RKO (cell line): ENCODE results near the gene BCKDHA.

Source experiments
- DNase-seq: peaks from one replicate; pipeline ENCODE4 v3.0.0-alpha.2; 2016; ENCODE audit warnings: low spot score

Gene BCKDHA

GRCh38 chr19:41397086-41398049, at the start of gene BCKDHA, which contains the start of gene EXOSC5:
Gene BCKDHA, plus strand, starts transcription at chr19:41397818. Its CDS starts 10 bp downstream, at chr19:41397828.
Gene EXOSC5, minus strand, starts transcription at chr19:41397359. Its CDS starts 31 bp downstream, at chr19:41397328.
- DNase-seq = peak; percentile 100

DNA sequence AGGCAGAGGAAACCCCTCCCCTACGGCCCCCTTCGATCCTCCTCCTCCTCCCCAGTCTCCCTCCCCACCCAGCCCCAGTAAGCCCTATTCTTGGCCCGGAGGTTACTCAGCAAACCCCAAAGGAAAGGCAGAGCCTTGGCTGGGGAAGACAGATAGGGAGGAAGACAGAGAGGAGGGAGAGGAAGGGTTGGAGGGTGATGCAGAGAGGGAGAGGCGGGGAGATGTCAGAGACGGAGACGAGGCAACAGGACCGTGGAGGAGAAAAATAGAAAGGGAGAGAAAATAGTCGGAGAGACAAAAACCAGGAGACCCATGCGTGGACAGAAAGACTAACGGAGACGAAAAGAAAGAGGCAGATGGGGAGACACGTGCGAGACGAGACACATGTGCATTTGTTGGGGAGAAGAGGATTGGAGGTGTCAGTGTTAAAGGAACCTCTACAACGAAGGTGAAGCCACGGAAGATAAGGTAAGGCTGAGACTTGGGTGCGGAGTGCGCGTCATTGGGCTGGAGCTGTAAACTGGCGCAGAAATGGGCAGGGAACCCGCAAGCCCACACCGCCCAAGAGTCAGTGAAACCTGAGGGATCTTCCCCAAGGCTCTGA, 46.8 kb upstream of the BCKDHA start:
- DNase-seq = no peak

- peak; percentile 49 for DNase-seq
Measured at GRCh38 chr19:41351339-41352245, 46.0 kb upstream of the BCKDHA start.

DNA sequence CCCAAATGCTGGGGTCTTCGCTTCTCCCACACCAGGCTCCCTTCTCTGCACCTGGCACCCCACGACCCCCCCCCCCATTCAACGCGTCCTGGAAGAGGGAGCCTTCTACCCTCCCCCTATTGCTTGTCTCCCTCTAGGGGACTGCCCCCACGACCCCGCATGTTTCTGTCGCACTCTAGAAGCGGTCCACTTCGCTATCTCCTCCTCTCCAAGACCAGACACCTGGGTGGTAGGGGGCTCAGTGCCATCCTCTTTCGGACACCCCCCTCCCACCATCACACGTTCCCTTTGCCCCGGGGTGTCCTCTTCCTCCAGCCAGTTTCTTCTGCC, 45.4 kb upstream of the BCKDHA start:
- no peak for DNase-seq

DNA sequence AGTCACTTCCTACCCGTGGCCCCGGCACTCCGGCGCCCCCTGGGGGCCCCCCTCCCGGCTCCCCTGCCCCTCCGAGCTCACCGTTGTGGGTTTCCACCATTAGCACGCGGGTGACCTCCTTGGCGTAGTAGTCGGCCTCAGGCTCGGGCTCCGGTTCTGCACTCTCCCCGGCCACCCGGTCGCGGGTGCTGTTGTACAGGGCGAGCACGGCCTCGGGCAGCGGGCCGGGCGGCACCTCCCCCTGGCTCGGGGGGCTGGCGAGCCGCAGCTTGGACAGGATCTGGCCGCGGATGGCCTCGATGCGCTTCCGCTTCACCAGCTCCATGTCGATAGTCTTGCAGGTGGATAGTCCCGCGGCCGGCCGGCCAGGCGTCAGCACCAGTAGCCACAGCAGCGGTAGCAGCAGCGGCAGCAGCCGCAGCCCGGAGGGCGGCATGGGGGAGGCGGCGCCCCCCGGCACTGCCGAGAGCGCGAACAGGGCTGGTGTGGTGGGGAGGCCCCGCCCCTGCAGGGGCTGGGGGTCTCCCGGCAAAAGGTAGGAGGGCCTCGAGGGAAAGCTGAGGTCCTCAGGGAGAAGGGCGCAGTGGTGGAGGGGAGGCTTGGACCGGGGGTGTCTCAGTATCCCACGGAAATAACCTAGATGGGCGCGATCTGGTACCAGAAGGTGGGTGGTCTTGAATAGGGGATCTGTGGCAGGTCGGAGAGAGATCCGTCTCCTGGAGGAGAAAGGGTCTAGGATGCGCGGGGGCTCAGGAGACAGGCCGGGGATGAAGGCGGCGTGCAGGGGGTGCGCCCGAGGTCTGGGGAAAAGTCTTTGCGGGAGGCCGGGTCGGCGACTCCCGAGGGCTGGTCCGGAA, 44.8 kb upstream of the BCKDHA start:
- peak; percentile 75 for DNase-seq

DNA sequence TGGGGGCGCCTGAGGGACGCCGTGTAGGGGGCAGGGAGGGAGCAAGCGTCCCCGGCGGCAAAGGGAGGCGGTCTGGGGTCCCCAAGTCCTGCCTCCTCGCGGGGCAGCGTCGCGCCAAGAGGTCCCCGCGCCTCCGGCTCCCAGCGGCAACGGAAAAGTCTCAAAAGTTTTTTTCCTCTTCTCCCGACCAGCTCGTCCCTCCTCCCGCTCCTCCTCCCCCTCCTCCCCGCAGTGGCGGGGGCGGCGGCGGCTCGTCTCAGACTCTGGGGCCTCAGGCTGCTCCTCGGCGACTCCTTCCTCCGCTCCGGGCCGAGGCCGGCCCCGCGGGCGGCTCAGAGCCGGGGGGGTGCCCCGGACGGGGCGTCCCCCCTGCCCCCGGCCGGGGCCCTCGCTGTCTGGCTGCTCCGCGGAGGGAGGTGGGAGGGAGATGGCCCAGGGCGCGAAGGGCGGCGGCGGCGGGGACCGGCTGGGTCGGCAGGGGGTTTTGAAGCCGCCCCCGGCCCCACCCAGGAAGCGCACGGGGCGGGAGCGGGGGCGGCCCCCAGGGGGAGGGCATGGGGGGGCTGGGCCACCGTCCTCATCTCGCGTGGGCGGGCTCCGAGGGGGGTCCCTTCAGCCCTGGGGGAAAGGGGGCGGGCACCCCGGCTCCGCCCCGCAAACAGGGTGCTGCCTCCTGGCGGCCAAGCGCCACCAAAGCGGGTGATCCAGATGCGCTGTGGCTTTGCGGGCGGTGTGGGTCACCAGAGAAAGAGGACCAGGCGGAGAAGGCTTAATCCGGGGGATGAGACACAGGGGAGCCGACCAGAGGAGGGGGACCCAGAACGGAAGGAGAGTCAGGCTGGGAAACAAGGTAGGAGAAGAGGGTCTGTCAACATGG, 43.9 kb upstream of the BCKDHA start, which contains the start of gene TGFB1:
Gene TGFB1, minus strand, starts transcription at position 457 of the 877 bp plus-strand sequence. CDS start 878 bp downstream, outside the sequence.
- DNase-seq = peak; percentile 87

- no peak for DNase-seq
Measured at GRCh38 chr19:41354343-41354953, 43.2 kb upstream of the BCKDHA start.

GRCh38 chr19:41355035-41355434, 42.6 kb upstream of the BCKDHA start:
- DNase-seq = no peak

DNA sequence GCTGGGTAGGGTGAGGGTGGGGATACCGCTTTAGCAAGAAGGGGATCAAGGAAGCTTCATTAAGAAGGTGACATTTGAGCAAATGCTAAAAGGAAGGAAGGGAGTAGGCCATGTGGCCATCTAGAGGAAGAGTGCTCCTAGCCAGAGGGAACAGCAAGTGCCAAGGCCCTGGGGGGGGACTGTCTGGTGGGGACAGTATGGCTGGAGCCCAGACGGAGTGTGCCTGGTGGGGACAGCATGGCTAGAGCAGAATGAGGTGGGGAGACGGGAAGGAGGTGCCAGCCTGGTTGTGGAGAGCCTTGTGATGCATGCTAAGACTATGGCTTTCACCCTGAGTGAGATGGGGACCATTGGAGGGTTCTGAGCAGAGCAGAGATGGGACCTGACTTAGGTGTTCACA, 41.8 kb upstream of the BCKDHA start:
- DNase-seq = no peak

- DNase-seq = no peak
Measured at GRCh38 chr19:41356984-41357739, 40.5 kb upstream of the BCKDHA start.

DNA sequence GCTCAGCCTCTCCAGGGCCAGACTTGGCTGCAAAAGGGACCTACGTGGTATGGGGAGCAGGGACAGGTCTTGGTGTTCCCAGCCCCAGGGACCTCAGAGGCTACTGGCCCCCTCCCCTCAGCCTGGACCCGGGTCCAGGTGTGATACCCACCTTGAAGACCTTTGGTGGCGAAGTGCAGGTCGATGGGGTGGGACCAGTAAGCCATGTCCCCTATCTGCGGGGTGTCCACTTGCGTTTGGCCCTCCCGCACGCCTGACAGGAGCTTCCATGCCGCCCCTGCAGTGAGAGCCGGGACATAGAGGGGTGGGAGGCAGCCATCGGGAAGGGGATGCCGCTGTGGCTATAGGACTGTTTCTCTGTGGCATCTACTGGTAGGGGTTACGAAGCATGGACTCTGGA, 39.9 kb upstream of the BCKDHA start:
- DNase-seq = no peak

DNA sequence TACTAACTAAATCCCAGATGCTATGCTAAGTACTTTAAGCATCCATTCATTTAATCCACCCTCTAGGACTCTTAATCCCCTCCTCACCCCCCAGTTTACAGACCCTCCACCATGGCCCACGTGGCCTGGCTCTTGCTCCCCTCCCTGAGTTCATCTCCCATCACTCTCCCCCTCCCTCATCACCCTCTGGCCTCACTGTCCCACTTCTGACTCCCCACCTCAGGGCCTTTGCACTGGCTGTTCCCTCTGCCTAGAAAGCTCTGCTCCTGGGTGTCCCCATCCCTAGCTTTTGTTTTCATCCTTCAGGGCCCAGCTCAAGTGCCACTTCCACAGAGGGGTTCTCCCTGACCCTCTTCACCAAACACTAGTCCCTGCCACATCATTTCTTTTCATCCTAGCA, 37.9 kb upstream of the BCKDHA start:
- no peak for DNase-seq

GRCh38 chr19:41362143-41362847, 35.3 kb upstream of the BCKDHA start:
- DNase-seq = no peak

- DNase-seq = no peak
Measured at GRCh38 chr19:41363371-41363752, 34.3 kb upstream of the BCKDHA start.

DNA sequence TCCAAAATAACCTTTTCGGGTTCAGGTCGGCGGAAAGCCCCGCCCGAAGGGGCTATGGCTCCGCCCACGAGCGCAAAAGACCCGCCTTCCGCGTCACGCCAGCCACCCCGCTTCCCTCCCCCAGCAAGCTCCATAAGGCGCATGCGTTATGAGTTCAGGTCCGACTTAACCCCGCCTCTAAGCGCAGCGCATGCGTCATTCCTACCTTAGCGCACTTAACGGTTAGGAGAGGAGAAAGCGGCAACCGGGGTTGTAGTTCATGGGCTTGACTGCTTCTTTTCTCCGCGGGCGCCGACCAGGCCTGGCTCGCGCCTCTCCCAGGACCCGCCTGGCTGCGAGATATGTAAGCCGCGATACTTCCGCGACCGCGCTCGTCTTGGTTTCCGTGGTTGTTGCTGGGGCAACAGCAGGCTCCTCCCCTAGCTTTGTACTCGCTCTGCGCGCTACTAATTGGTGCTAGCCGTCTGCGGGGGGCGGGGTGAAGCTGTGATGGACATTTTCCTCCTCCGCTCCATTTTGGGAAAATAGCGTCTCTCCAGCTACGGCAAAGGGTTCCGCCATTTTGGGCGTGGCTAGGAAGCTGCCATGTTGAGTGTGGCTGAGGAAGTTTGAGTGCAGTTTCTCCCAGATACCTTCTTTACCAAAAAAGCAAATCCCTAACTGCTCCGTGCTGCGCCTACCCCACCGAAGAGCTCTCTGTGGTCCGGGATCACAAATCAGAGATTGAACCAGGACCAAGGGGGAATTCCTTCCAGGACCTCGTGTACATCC, 33.7 kb upstream of the BCKDHA start, which contains the start of gene B9D2:
Gene B9D2, minus strand, starts transcription at position 397 of the 771 bp plus-strand sequence. CDS start 630 bp downstream, outside the sequence.
- peak; percentile 98 for DNase-seq

- no peak for DNase-seq
Measured at GRCh38 chr19:41364524-41365391, 32.9 kb upstream of the BCKDHA start.
